Endothelial cell of umbilical vein (primary cell): ENCODE measurements around the gene KCNH4. TPM values are rescaled to one million over a fixed set of nuclear protein-coding genes. Genes with fewer than 3 reads are reported as not detected.

ENCODE experiments used
- BruUV-seq: library from RNA; stranded (reverse); fragments of 400-500 nt; replicated peaks from 2 replicates; lab custom pipeline; 2021; lab: Mats Ljungman, UMichigan
- CTCF ChIA-PET: fragments of 300-600, 350-600 bp; sonication (Branson Sonifier 250); formaldehyde crosslinking; loops from one replicate; lab custom pipeline; 2021; ENCODE audit warnings: antibody characterized with exemption, inconsistent platforms; lab: Charles Lee
- POLR2A ChIA-PET: fragments of 300-600, 350-600 bp; sonication (Branson Sonifier 250); formaldehyde crosslinking; loops from one replicate; lab custom pipeline; 2021; ENCODE audit warnings: antibody characterized with exemption, inconsistent platforms; lab: Charles Lee
- DNase-seq: peaks from one replicate; pipeline ENCODE4 v3.0.0-alpha.2; 2011; ENCODE audit warnings: low read depth, low spot score
- FAIRE-seq: peaks from 2 replicates; lab custom pipeline; 2011; peaks lifted over from hg19 to GRCh38; lab: Jason Lieb, UNC
- H2AFZ ChIP-seq: 2 replicates; pipeline ENCODE4 v1.6.0; 2012; ENCODE audit warnings: low read depth, low read length, control low read depth, inconsistent platforms
- H3K27ac ChIP-seq: 2 replicates; pipeline ENCODE4 v1.5.1; 2011; ENCODE audit warnings: low read depth, mild to moderate bottlenecking, control low read depth, low read length, moderate library complexity; ENCODE audit not compliant: insufficient read depth
- H3K27me3 ChIP-seq, 2 experiments: 2 replicates each; pipeline versions ENCODE4 v1.6.0 to v1.6.1; 2011; ENCODE audit warnings: low read length in 2 of 2, mixed read lengths in 1 of 2; ENCODE audit not compliant: control insufficient read depth in 2 of 2, insufficient read depth in 2 of 2
- H3K36me3 ChIP-seq, 2 experiments: 2 replicates in 1 of 2; 3 replicates in 1 of 2; pipeline ENCODE4 v1.5.1; 2011; ENCODE audit warnings: low read length in 2 of 2, mild to moderate bottlenecking in 1 of 2, moderate library complexity in 1 of 2; ENCODE audit not compliant: control insufficient read depth in 2 of 2, insufficient read depth in 2 of 2; ENCODE audit errors: extremely low read depth in 1 of 2
- H3K4me1 ChIP-seq: 3 replicates; pipeline ENCODE4 v1.5.1; 2011; ENCODE audit warnings: mild to moderate bottlenecking, low read length; ENCODE audit not compliant: control insufficient read depth, insufficient read depth; ENCODE audit errors: extremely low read depth
- H3K4me2 ChIP-seq: 2 replicates; pipeline ENCODE4 v1.6.1; 2011; ENCODE audit warnings: low read length, control low read depth, mixed read lengths; ENCODE audit not compliant: insufficient read depth
- H3K4me3 ChIP-seq, 3 experiments: fragments of 200-600 bp in 1 of 3; sonication (generic), shearing (Covaris generic) in 1 of 3; replicated peaks in 1 of 3; 2 replicates each; pipeline ENCODE4 v1.5.1; 2011 to 2016; ENCODE audit warnings: control low read depth in 3 of 3, low read length in 3 of 3, mild to moderate bottlenecking in 2 of 3, inconsistent platforms in 1 of 3, low read depth in 1 of 3, moderate library complexity in 1 of 3; ENCODE audit not compliant: insufficient read depth in 1 of 3
- H3K79me2 ChIP-seq: 2 replicates; pipeline ENCODE4 v1.6.0; 2012; ENCODE audit warnings: low read length, inconsistent platforms; ENCODE audit not compliant: control insufficient read depth, insufficient read depth
- H3K9ac ChIP-seq: replicated peaks from 2 replicates; pipeline ENCODE3; 2011; ENCODE audit warnings: low read length, control low read depth; ENCODE audit not compliant: insufficient read depth; ENCODE audit errors: extremely low read depth
- H3K9me1 ChIP-seq: replicated peaks from 3 replicates; pipeline ENCODE4 v1.6.0; 2011; ENCODE audit warnings: mild to moderate bottlenecking, low read length; ENCODE audit not compliant: control insufficient read depth, insufficient read depth; ENCODE audit errors: extremely low read depth
- H3K9me3 ChIP-seq: replicated peaks from 2 replicates; pipeline ENCODE4 v1.5.1; 2012; ENCODE audit warnings: low read length, inconsistent platforms; ENCODE audit not compliant: control insufficient read depth, insufficient read depth
- H4K20me1 ChIP-seq: replicated peaks from 2 replicates; pipeline ENCODE3; 2011; ENCODE audit warnings: mild to moderate bottlenecking, low read length; ENCODE audit not compliant: control insufficient read depth, insufficient read depth; ENCODE audit errors: extremely low read depth
- EZH2 ChIP-seq: IDR thresholded peaks from 2 replicates; pipeline ENCODE4 v1.6.1; 2012; ENCODE audit warnings: borderline replicate concordance, low read depth, mild to moderate bottlenecking, moderate library complexity, low read length, inconsistent platforms; ENCODE audit not compliant: severe bottlenecking
- FOS ChIP-seq: IDR thresholded peaks from 2 replicates; pipeline ENCODE4 v1.6.1; 2011; ENCODE audit warnings: mild to moderate bottlenecking, low read length, moderate library complexity, borderline replicate concordance; ENCODE audit not compliant: insufficient read depth
- JUN ChIP-seq: IDR thresholded peaks from 2 replicates; pipeline ENCODE4 v1.6.1; 2011; ENCODE audit warnings: borderline replicate concordance, low read depth; ENCODE audit not compliant: insufficient read length, insufficient read depth
- MYC ChIP-seq: IDR thresholded peaks from one replicate; pipeline ENCODE4 v1.6.1; 2011; ENCODE audit warnings: mild to moderate bottlenecking, low read depth, low read length
- POLR2A ChIP-seq: IDR thresholded peaks from 2 replicates; pipeline ENCODE4 v1.6.1; 2012; ENCODE audit warnings: low read depth, mild to moderate bottlenecking, control low read depth, low read length
- POLR2AphosphoS5 ChIP-seq: IDR thresholded peaks from 2 replicates; pipeline ENCODE4 v1.6.1; 2012; ENCODE audit warnings: low read depth, mild to moderate bottlenecking, control low read depth, low read length, moderate library complexity; ENCODE audit not compliant: insufficient read depth
- dilution Hi-C: fragments of 300-500 bp; cut with MboI; formaldehyde crosslinking; loops from one replicate; pipeline ENCODE4 v1.15.0; 2019; ENCODE audit warnings: low sequenced_read_pairs; ENCODE audit not compliant: extremely low pct_ligation_motif_present
- intact Hi-C: fragments of 100-400 bp; cut with micrococcal nuclease; formaldehyde crosslinking; loops from one replicate; pipeline ENCODE4 v1.10.0; 2022
- polyA plus RNA-seq, 4 experiments: library from polyadenylated mRNA; depleted of rRNA in 3 of 4; stranded (reverse) in 3 of 4; unstranded in 1 of 4; fragments of >200 nt; gene quantifications; 2 replicates each; pipeline versions ENCODE4 v1.2.1 to v1.2.3, GENCODE V29; 2011 to 2012; ENCODE audit warnings: missing spikeins in 1 of 4
- total RNA-seq: library from RNA; stranded (reverse); gene quantifications from 2 replicates; pipeline ENCODE4 v1.2.3, GENCODE V29; 2021
- TF ChIP-seq, protein P1 (sequence below), 2 donors: IDR thresholded peaks; 1 replicate in 1 of 2; 2 replicates in 1 of 2; pipeline ENCODE4 v1.5.1; 2011; ENCODE audit warnings: low read length in 2 of 2, mild to moderate bottlenecking in 2 of 2, moderate library complexity in 2 of 2, control low read depth in 1 of 2, inconsistent platforms in 1 of 2, low read depth in 1 of 2; ENCODE audit not compliant: insufficient read depth in 1 of 2; ENCODE audit errors: extremely low read depth in 1 of 2
- TF ChIP-seq, protein P2 (sequence below): IDR thresholded peaks from 2 replicates; pipeline ENCODE4 v1.6.1; 2011; ENCODE audit not compliant: insufficient read depth, insufficient read length

KCNH4 gene
- total and polyA plus RNA-seq, 2 donors (not counting 3 experiments of a cell fraction or from before 2014, with no cell fraction given): 0.11 TPM

DNA sequence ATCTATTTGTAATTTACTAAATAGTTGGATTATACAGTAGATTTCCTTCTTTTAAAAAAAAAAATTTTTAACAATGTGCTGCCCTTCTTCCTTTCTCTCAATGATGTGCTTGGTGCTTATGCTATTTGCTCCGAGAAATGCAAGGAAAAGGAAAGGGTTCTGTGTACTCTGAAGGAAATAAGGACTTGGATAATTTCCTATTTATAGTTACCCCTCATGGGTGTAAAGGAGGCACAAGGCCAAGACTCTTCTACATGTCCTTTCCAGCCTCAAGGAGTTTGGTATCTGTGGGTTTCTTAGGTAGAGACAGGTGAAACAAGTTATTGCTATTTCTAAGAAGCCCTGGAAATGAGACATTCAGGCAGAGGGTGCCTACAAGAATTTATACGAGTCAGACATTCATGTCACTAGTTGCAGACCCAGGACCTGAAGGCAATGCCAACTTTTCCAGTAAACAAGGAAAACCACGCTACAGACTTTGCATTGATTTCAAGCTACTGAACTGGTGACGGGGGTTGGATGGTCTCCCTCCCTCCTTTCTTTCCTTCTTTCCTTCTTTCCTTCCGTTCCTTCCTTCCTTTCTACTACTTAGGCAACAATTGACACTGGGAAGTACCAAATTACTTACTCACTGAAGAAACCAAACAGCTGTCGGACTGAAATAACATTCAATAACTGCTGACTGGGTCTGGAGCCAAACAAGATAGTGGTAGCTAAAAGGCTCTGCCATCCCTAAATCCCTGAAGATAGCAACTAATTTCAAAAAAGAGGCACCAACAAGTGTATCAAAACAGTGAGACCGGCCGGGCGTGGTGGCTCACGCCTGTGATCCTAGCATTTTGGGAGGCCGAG, 47.1 kb upstream of the KCNH4 start:
- no TSS peak for BruUV-seq

DNA sequence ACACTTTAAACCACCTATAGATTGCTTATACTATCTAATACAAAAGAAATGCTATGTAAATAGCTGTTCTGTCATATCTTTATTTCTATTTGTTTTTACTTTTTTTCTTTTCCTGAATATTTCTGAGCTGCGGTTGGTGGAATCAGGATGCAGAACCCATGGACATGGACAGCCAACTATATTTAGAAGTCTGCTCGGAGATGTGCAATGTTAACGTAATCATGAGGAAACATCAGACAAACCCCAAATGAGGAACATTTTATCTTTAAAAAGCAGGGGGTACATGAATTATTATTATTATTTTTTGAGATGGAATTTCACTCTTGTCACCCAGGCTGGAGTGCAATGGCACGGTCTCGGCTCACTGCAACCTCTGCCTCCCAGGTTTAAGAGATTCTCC, 44.7 kb upstream of the KCNH4 start:
- ChIA-PET CTCF (no interaction called here), POLR2A (no interaction called here)
- Histone ChIP-seq H4K20me1 (no peaks in the 10 kb centered on the region), H3K79me2 (no peaks in the 10 kb centered on the region), H3K9me3 (no peaks in the 10 kb centered on the region), H2AFZ (no peak overlapping the region), H3K4me2 (no peak overlapping the region), H3K9me1 (no peaks in the 10 kb centered on the region), H3K27ac (no peak overlapping the region), H3K36me3 (peaks cover 5 to 18% of the 10 kb centered on the region in 2 experiments), H3K4me1 (peaks cover 17% of the 10 kb centered on the region), H3K4me3 (no peak overlapping the region), H3K27me3 (no peaks in the 10 kb centered on the region), H3K9ac (no peak overlapping the region)
- TF ChIP-seq EZH2 (no peak), POLR2A (no peak), FOS (no peak), MYC (no peak)
- TF ChIP-seq, protein P1, sequence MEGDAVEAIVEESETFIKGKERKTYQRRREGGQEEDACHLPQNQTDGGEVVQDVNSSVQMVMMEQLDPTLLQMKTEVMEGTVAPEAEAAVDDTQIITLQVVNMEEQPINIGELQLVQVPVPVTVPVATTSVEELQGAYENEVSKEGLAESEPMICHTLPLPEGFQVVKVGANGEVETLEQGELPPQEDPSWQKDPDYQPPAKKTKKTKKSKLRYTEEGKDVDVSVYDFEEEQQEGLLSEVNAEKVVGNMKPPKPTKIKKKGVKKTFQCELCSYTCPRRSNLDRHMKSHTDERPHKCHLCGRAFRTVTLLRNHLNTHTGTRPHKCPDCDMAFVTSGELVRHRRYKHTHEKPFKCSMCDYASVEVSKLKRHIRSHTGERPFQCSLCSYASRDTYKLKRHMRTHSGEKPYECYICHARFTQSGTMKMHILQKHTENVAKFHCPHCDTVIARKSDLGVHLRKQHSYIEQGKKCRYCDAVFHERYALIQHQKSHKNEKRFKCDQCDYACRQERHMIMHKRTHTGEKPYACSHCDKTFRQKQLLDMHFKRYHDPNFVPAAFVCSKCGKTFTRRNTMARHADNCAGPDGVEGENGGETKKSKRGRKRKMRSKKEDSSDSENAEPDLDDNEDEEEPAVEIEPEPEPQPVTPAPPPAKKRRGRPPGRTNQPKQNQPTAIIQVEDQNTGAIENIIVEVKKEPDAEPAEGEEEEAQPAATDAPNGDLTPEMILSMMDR (IDR thresholded peaks at IDR 0.05; ENCODE audit: extremely low read depth in 1 of 2, insufficient read depth in 1 of 2, low read depth in 1 of 2, low read length in 2 of 2): no peak
- TF ChIP-seq, protein P2, sequence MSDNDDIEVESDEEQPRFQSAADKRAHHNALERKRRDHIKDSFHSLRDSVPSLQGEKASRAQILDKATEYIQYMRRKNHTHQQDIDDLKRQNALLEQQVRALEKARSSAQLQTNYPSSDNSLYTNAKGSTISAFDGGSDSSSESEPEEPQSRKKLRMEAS: no peak
- FAIRE-seq (no peak), DNase-seq (no peak)
- BruUV-seq: no TSS peak
- dilution Hi-C loops: no loop called here
- intact Hi-C loops: no loop called here

More for the DNA sequence above, 47.1 kb upstream of the KCNH4 start:
- peaks cover 5 to 15% of the 10 kb centered on the region in 2 experiments for H3K36me3 ChIP-seq
- no peaks in the 10 kb centered on the region for H3K27me3 ChIP-seq
- dilution Hi-C loops: no loop called here
- intact Hi-C loops: no loop called here
- no peak for TF ChIP-seq POLR2A
- TF ChIP-seq POLR2AphosphoS5: no peak
- TF ChIP-seq, protein P2: no peak
- TF ChIP-seq JUN: no peak
- peak overlapping the region; percentile 14 for H3K27ac ChIP-seq
- FAIRE-seq: peak; percentile 73
- H3K4me2 ChIP-seq: peak overlapping the region; percentile 58
- H2AFZ ChIP-seq: no peak overlapping the region
- peaks cover 17% of the 10 kb centered on the region for H3K4me1 ChIP-seq
- DNase-seq: peak; percentile 64
- H3K79me2 ChIP-seq: peaks cover 2% of the 10 kb centered on the region
- no peak overlapping the region for H3K4me3 ChIP-seq
- no peaks in the 10 kb centered on the region for H3K9me1 ChIP-seq
- ChIA-PET CTCF (interaction anchor here (0.7 to 2.0 kb wide), 2 partner anchors 18 to 23 kb away, joined by 3 to 7 read pairs; no protein-coding TSS in a partner anchor), POLR2A (no interaction called here)
- no peaks in the 10 kb centered on the region for H3K9me3 ChIP-seq
- H3K9ac ChIP-seq: no peak overlapping the region
- no peaks in the 10 kb centered on the region for H4K20me1 ChIP-seq
